ENCODE results near the gene GRK2. TPM values are rescaled to one million over a fixed set of nuclear protein-coding genes. Genes with fewer than 3 reads are reported as not detected.

GRK2 gene
- total RNA-seq, 1 experiment from 2014 or later, result 56.3 TPM

GRCh38 chr11:67240576-67241389 is 25.5 kb upstream of the GRK2 start:
- H2AFZ ChIP-seq (ENCODE audit: low read length), result no peak overlapping the region
- Mint-ChIP-seq H3K27me3 (ENCODE audit: low read depth) (no peaks in the 10 kb centered on the region), H3K27ac (peak overlapping the region; percentile 99), H3K4me1 (peaks cover 36 to 37% of the 10 kb centered on the region in 2 experiments), H3K36me3 (ENCODE audit: insufficient read depth in 1 of 3, low read depth in 3 of 3) (peaks cover 30 to 57% (median 37%) of the 10 kb centered on the region in 3 experiments), H3K4me3 (peak overlapping the region; percentile 97 to 99), H3K9me3 (no peaks in the 10 kb centered on the region)
- H3K27ac ChIP-seq (ENCODE audit: insufficient read length, low read depth, low read length), result peak overlapping the region; percentile 80
- peak overlapping the region; percentile 98 for H3K4me2 ChIP-seq (ENCODE audit: insufficient read depth, insufficient read length, low read length)
- no peak overlapping the region for H4K8ac ChIP-seq (replicated peaks; ENCODE audit: insufficient read length, low read depth, low read length)
- WGBS (ENCODE audit: extremely low coverage, insufficient read length, low lambda C conversion rate), result no CpG with 5 or more reads among the region's 16 CpGs
- H4K5ac ChIP-seq (ENCODE audit: insufficient read length, low read depth, low read length), result peak overlapping the region; percentile 81
- H3K4ac ChIP-seq (ENCODE audit: low read depth, low read length), result peak overlapping the region; percentile 68
- TF ChIP-seq, protein P1, sequence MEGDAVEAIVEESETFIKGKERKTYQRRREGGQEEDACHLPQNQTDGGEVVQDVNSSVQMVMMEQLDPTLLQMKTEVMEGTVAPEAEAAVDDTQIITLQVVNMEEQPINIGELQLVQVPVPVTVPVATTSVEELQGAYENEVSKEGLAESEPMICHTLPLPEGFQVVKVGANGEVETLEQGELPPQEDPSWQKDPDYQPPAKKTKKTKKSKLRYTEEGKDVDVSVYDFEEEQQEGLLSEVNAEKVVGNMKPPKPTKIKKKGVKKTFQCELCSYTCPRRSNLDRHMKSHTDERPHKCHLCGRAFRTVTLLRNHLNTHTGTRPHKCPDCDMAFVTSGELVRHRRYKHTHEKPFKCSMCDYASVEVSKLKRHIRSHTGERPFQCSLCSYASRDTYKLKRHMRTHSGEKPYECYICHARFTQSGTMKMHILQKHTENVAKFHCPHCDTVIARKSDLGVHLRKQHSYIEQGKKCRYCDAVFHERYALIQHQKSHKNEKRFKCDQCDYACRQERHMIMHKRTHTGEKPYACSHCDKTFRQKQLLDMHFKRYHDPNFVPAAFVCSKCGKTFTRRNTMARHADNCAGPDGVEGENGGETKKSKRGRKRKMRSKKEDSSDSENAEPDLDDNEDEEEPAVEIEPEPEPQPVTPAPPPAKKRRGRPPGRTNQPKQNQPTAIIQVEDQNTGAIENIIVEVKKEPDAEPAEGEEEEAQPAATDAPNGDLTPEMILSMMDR (conservative IDR thresholded peaks at IDR 0.05), result no peak
- peak; percentile 44 for DNase-seq
- H3K27me3 ChIP-seq (ENCODE audit: insufficient read depth, low read length), result no peaks in the 10 kb centered on the region
- H3T11ph ChIP-seq (ENCODE audit: low read length), result peak overlapping the region; percentile 36
- H3K18ac ChIP-seq (ENCODE audit: insufficient read length, low read depth, low read length), result peak overlapping the region; percentile 90
- H2AK5ac ChIP-seq (ENCODE audit: insufficient read length, low read length), result peak overlapping the region; percentile 43
- peaks cover 21% of the 10 kb centered on the region; the same call in 1 of the 2 replicates for H3K79me2 ChIP-seq (ENCODE audit: insufficient read depth, low read length)
- H3K79me1 ChIP-seq (ENCODE audit: insufficient read depth, low read depth, low read length, poor library complexity, severe bottlenecking), result peaks cover 6% of the 10 kb centered on the region
- peak overlapping the region; percentile 1 for H3K23ac ChIP-seq (ENCODE audit: insufficient read length, low read depth, low read length)
- H3K9me3 ChIP-seq (ENCODE audit: control insufficient read depth, low read depth, low read length), result no peaks in the 10 kb centered on the region
- no peak overlapping the region for H2BK20ac ChIP-seq (ENCODE audit: low read depth, low read length, poor library complexity, severe bottlenecking)
- no peak overlapping the region for H4K91ac ChIP-seq (ENCODE audit: insufficient read length, low read depth, low read length)
- H2BK5ac ChIP-seq (ENCODE audit: insufficient read length, low read length), result peak overlapping the region; percentile 89
- H3K4me1 ChIP-seq (ENCODE audit: insufficient read depth, low read length), result peaks cover 5% of the 10 kb centered on the region; the same call in 1 of the 2 replicates
- peak overlapping the region; percentile 90 for H2BK120ac ChIP-seq (ENCODE audit: low read depth, low read length, poor library complexity, severe bottlenecking)
- H4K20me1 ChIP-seq (ENCODE audit: control insufficient read depth, insufficient read depth, insufficient read length), result no peaks in the 10 kb centered on the region
- H3K9ac ChIP-seq (ENCODE audit: extremely low read depth, insufficient read length, low read length), result peak overlapping the region; percentile 95
- peak overlapping the region; percentile 1 for H2BK12ac ChIP-seq (ENCODE audit: insufficient read length, low read depth, low read length)
- H3K23me2 ChIP-seq (ENCODE audit: insufficient read length, low read depth, low read length, poor library complexity, severe bottlenecking), result peaks cover 19% of the 10 kb centered on the region
- H2BK15ac ChIP-seq (ENCODE audit: low read depth, low read length), result no peak overlapping the region
- H3K14ac ChIP-seq (ENCODE audit: insufficient read depth, low read length), result peak overlapping the region; percentile 88
- peak overlapping the region; percentile 82 for H3K56ac ChIP-seq (ENCODE audit: insufficient read length, low read depth, low read length)

All from H9 (cell line).